ENCODE measurements around the gene TENT4B. TPM values are rescaled to one million over a fixed set of nuclear protein-coding genes. Genes with fewer than 3 reads are reported as not detected.

TENT4B gene
- total and polyA plus RNA-seq, 4 donors: 4.3 to 16.3 (median 8.4) TPM

GRCh38 chr16:50252082-50252611 lies 99.0 kb downstream of the TENT4B start:
- Histone ChIP-seq H3K27ac (ENCODE audit: low read depth in 1 of 2, low read length in 1 of 2) (peak overlapping the region in 1 of 2 donors; percentile 9), H3K27me3 (ENCODE audit: control insufficient read depth in 3 of 3, insufficient read depth in 3 of 3, low read length in 2 of 3) (no peaks in the 10 kb centered on the region), H3K4me3 (no peak overlapping the region), H3K9me3 (ENCODE audit: control insufficient read depth in 4 of 4, insufficient read depth in 3 of 4, low read length in 3 of 4) (peaks cover 0 to 2% (median 0%) of the 10 kb centered on the region in 4 donors), H3K9ac (ENCODE audit: insufficient read depth in 1 of 2, low read length in 2 of 2) (no peak overlapping the region), H3K4me1 (ENCODE audit: control insufficient read depth in 5 of 5, insufficient read depth in 5 of 5, low read length in 5 of 5) (peaks cover 0 to 13% (median 0%) of the 10 kb centered on the region in 5 donors), H3K36me3 (ENCODE audit: control insufficient read depth in 4 of 4, insufficient read depth in 4 of 4, low read length in 4 of 4) (no peaks in the 10 kb centered on the region)
- 85 to 91% methylated on average over 9 of the region's 9 CpGs for WGBS, 2 donors
- DNase-seq (no peak), ATAC-seq (ENCODE audit: insufficient read depth, low FRiP score) (no peak)
- no peak for TF ChIP-seq CTCF (IDR thresholded peaks at IDR 0.05; ENCODE audit: control extremely low read depth, extremely low read depth)

GRCh38 chr16:50252874-50253513 lies 99.9 kb downstream of the TENT4B start:
- Histone ChIP-seq H3K9me3 (ENCODE audit: control insufficient read depth in 4 of 4, insufficient read depth in 3 of 4, low read length in 3 of 4) (peaks cover 0 to 2% (median 0%) of the 10 kb centered on the region in 4 donors), H3K36me3 (ENCODE audit: control insufficient read depth in 4 of 4, insufficient read depth in 4 of 4, low read length in 4 of 4) (no peaks in the 10 kb centered on the region), H3K27me3 (ENCODE audit: control insufficient read depth in 3 of 3, insufficient read depth in 3 of 3, low read length in 2 of 3) (no peaks in the 10 kb centered on the region), H3K9ac (ENCODE audit: insufficient read depth in 1 of 2, low read length in 2 of 2) (no peak overlapping the region), H3K4me1 (ENCODE audit: control insufficient read depth in 5 of 5, insufficient read depth in 5 of 5, low read length in 5 of 5) (peaks cover 0 to 13% (median 0%) of the 10 kb centered on the region in 5 donors), H3K4me3 (no peak overlapping the region), H3K27ac (ENCODE audit: low read depth in 1 of 2, low read length in 1 of 2) (no peak overlapping the region)
- TF ChIP-seq CTCF (IDR thresholded peaks at IDR 0.05; ENCODE audit: control extremely low read depth, extremely low read depth): no peak
- no peak for DNase-seq
- no peak for ATAC-seq (ENCODE audit: insufficient read depth, low FRiP score)
- WGBS, 2 donors: 68 to 77% methylated on average over 12 of the region's 12 CpGs

- 89 to 95% methylated on average over 8 of the region's 8 CpGs for WGBS, 2 donors
- H3K36me3 ChIP-seq (ENCODE audit: control insufficient read depth in 4 of 4, insufficient read depth in 4 of 4, low read length in 4 of 4): no peaks in the 10 kb centered on the region
- no peak overlapping the region for H3K4me3 ChIP-seq
- ATAC-seq (ENCODE audit: insufficient read depth, low FRiP score) (no peak), DNase-seq (no peak)
- H3K9ac ChIP-seq (ENCODE audit: insufficient read depth in 1 of 2, low read length in 2 of 2): no peak overlapping the region
- H3K27me3 ChIP-seq (ENCODE audit: control insufficient read depth in 3 of 3, insufficient read depth in 3 of 3, low read length in 2 of 3): no peaks in the 10 kb centered on the region
- TF ChIP-seq CTCF (IDR thresholded peaks at IDR 0.05; ENCODE audit: control extremely low read depth, extremely low read depth): no peak
- H3K9me3 ChIP-seq (ENCODE audit: control insufficient read depth in 4 of 4, insufficient read depth in 3 of 4, low read length in 3 of 4): peaks cover 0 to 2% (median 0%) of the 10 kb centered on the region in 4 donors
- peaks cover 0 to 12% (median 0%) of the 10 kb centered on the region in 5 donors for H3K4me1 ChIP-seq (ENCODE audit: control insufficient read depth in 5 of 5, insufficient read depth in 5 of 5, low read length in 5 of 5)
- H3K27ac ChIP-seq (ENCODE audit: low read depth in 1 of 2, low read length in 1 of 2): no peak overlapping the region
Measured at GRCh38 chr16:50253514-50253910, 100.4 kb downstream of the TENT4B start.

All from lung (tissue), 12 donors.